Mesothelial cell of epicardium (in vitro differentiated cells): ENCODE results near the gene GGTLC2. TPM values are rescaled to one million over a fixed set of nuclear protein-coding genes. Genes with fewer than 3 reads are reported as not detected.
"Not testable (repeated sequence)": the region's sequence is repeated elsewhere in the genome, so short reads cannot be mapped to it uniquely, and the experiment has no call there.

Source experiments
- DNase-seq, 2 experiments: peaks; one replicate each; pipeline ENCODE4 v3.0.0; 2021; ENCODE audit warnings: low spot score in 2 of 2; ENCODE audit not compliant: unreplicated experiment in 2 of 2
- H3K27ac Mint-ChIP-seq: 2 replicates; pipeline ENCODE4 v1.8.0; 2021; ENCODE audit warnings: mixed read lengths
- H3K27me3 Mint-ChIP-seq: 2 replicates; pipeline ENCODE4 v1.8.0; 2021; ENCODE audit warnings: low read depth, mixed read lengths
- H3K36me3 Mint-ChIP-seq: 2 replicates; pipeline ENCODE4 v1.8.0; 2021; ENCODE audit warnings: mixed read lengths
- H3K4me1 Mint-ChIP-seq: 2 replicates; pipeline ENCODE4 v1.8.0; 2021; ENCODE audit warnings: mixed read lengths
- H3K4me3 Mint-ChIP-seq: 2 replicates; pipeline ENCODE4 v1.8.0; 2021; ENCODE audit warnings: mild to moderate bottlenecking, moderate library complexity, mixed read lengths
- H3K9me3 Mint-ChIP-seq: 2 replicates; pipeline ENCODE4 v1.8.0; 2021; ENCODE audit warnings: mixed read lengths
- total RNA-seq: library from RNA; stranded (reverse); gene quantifications from 3 replicates; pipeline ENCODE4 v1.2.1, GENCODE V29; 2021
- TF ChIP-seq, protein P1 (sequence below): fragments of 200-600 bp; sonication (generic); IDR thresholded peaks from one replicate; pipeline ENCODE4 v1.5.0; 2021; ENCODE audit warnings: antibody characterized with exemption; ENCODE audit not compliant: unreplicated experiment

GGTLC2 gene
- total RNA-seq, 1 donor from 2014 or later, result not detected

DNA sequence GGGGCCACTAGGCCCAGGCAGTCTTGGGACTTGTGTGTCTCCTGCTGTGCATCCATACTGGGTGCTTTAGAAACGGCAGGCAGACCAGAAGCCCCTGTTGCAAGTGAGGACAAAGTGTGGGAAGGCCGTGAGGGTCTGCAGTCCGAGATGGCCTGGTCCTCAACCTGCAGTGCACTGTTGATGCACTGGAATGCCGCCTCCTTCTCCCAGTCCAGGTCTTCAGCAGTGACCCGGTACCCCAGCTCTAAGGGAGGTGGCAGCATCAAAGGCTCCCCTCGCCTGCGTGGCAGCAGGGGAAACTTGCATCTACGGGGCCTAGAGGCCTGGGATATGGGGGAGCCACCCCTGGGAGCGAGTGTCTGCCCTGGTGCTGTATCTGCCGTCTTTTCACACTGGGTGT lies 2.2 kb upstream of the GGTLC2 start:
- H3K4me3 Mint-ChIP-seq, DNase-seq, H3K27me3 Mint-ChIP-seq, H3K27ac Mint-ChIP-seq, H3K4me1 Mint-ChIP-seq, H3K36me3 Mint-ChIP-seq, H3K9me3 Mint-ChIP-seq: not testable (repeated sequence)

DNA sequence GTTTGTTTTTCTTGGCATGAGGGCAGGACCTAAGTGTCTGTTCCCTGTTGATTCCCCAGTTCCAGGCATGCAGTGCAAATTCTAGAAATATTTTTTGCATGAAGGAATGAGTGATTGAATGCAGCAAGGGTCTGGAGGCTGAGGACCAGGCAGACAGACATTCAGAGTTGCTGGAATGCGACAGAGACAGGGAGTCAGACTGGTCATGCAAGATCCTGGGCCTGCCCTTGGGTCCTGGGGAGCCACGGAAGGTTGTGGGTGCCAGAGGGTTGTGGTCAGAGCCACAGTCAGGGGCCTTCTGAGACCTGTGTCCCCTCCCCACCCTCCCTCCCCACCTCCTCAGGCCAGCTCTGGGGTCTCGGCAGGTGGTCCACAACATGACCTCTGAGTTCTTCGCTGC lies 1.6 kb downstream of the GGTLC2 start:
- H3K27me3 Mint-ChIP-seq, H3K9me3 Mint-ChIP-seq, H3K36me3 Mint-ChIP-seq, DNase-seq, H3K4me3 Mint-ChIP-seq, H3K4me1 Mint-ChIP-seq, H3K27ac Mint-ChIP-seq: not testable (repeated sequence)

DNA sequence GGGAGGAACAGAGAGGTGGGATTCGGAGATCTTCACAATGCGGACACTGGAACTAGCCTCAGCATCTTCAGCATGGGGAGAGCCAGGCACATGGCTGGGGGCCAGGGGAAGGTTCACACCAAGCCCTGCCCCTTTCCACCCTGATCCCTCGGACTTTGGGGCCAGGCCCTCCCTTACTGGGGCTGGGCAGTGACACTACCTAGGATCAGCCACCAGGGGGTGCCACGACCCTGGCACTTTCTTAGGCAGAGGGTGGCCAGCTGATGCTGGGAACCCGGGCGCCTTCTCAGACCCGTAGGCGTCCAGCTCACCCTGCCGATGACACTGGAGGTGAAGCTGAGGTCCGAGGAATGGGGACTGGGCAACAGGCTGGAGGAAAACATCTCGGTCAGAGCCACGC lies 3.5 kb downstream of the GGTLC2 start:
- not testable (repeated sequence) for DNase-seq, H3K36me3 Mint-ChIP-seq, H3K4me3 Mint-ChIP-seq, H3K9me3 Mint-ChIP-seq, H3K27me3 Mint-ChIP-seq, H3K27ac Mint-ChIP-seq
- H3K4me1 Mint-ChIP-seq, result peaks cover 15% of the 10 kb centered on the region
- TF ChIP-seq, protein P1, sequence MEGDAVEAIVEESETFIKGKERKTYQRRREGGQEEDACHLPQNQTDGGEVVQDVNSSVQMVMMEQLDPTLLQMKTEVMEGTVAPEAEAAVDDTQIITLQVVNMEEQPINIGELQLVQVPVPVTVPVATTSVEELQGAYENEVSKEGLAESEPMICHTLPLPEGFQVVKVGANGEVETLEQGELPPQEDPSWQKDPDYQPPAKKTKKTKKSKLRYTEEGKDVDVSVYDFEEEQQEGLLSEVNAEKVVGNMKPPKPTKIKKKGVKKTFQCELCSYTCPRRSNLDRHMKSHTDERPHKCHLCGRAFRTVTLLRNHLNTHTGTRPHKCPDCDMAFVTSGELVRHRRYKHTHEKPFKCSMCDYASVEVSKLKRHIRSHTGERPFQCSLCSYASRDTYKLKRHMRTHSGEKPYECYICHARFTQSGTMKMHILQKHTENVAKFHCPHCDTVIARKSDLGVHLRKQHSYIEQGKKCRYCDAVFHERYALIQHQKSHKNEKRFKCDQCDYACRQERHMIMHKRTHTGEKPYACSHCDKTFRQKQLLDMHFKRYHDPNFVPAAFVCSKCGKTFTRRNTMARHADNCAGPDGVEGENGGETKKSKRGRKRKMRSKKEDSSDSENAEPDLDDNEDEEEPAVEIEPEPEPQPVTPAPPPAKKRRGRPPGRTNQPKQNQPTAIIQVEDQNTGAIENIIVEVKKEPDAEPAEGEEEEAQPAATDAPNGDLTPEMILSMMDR, result peak; percentile 60

DNA sequence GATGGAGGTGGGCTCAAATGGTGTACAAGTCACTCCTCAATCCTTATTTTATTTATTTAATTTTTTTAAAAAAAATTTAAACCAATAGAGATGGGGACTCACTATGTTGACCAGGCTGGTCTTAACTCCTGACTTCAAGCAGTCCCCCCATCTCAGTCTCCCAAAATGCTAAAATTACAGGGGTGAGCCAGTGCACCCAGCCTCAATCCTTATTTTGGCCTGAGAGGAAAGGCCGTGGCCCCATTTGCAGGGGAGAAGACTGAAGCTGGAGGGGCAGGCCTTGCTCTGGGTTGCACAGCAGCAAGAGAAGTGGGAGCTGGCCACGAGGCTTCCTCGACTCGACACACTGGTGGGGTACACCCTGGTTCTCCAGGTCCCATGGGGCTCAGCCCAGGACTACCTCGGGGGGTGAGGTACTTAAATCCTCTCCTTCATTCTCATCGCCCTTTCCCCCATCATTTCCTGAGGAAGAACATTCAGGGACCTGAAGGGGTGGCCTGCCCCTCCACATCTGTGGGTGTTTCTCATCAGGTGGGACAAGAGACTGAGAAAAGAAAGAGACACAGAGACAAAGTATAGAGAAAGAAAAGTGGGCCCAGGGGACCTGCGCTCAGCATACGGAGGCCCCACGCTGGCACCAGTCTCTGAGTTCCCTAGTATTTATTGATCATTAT lies 4.6 kb downstream of the GGTLC2 start:
- H3K4me3 Mint-ChIP-seq, H3K36me3 Mint-ChIP-seq, H3K27ac Mint-ChIP-seq, DNase-seq, H3K27me3 Mint-ChIP-seq, H3K9me3 Mint-ChIP-seq: not testable (repeated sequence)
- H3K4me1 Mint-ChIP-seq, result peaks cover 17% of the 10 kb centered on the region

DNA sequence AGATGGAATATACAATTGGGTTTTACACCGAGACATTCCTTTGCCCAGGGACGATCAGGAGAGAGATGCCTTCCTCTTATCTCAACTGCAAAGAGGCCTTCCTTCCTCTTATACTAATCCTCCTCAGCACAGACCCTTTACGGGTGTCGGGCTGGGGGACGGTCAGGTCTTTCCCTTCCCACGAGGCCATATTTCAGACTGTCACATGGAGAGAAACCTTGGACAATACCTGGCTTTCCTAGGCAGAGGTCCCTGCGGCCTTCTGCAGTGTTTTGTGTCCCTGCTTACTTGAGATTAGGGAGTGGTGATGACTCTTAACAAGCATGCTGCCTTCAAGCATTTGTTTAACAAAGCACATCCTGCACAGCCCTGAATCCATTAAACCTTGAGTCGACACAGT lies 5.3 kb downstream of the GGTLC2 start:
- peaks cover 17% of the 10 kb centered on the region for H3K4me1 Mint-ChIP-seq
- not testable (repeated sequence) for H3K27me3 Mint-ChIP-seq, H3K36me3 Mint-ChIP-seq, H3K4me3 Mint-ChIP-seq, DNase-seq, H3K27ac Mint-ChIP-seq, H3K9me3 Mint-ChIP-seq

DNA sequence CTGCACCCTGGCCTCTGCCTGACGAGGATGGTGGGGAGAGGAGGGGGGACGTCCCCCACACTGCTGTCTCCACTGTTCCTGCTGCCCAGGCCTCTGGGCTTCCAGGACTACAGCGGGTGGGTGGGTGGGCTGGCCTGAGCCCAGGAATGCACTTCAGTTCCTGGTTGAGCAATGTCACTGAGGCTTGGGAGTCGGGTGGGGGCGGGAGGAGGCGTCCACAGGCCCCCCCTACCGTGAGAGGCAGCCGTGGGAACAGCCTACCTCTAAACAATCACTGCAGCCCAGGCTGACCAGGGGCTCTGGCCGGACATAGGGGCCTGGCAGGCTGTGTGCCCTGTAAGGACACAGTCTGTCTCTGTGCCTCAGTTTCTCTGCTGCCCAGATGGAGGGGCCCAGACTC lies 6.0 kb downstream of the GGTLC2 start:
- not testable (repeated sequence) for H3K27me3 Mint-ChIP-seq

DNA sequence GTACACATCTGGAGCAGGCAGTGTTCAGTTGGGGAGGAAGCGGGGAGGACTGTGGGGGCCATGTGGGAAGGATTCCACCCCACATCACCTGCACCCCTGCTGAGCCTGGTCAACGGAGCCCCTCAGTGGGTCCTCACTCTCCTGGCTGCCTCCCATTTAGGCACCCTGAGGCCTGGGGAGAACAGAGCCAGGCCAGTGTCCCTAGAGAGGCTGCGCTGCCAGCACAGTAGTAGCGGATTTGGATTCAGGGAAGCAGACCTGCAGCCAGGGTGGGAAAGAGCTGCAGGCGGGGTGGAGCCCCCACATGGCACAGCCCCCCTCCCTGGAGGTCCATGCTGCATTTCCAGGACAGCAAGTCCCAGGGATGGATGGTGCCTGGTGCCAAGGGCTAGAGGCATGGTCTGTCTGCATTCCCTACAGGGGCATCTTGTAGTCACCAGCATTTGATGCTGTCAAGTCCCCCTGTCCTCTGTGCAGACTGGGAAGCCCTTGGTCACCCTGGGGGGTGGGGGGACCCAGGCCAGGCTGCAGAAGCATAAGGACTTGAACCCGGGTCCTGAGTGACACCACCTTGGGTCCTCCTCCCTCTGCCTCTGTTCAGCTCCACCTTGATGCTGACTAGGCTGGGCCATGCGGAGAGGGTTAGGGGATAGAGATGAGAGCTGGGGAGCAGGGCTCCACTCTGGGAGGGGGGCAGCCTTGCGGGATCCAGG lies 6.5 kb downstream of the GGTLC2 start:
- H3K4me3 Mint-ChIP-seq, H3K36me3 Mint-ChIP-seq, H3K9me3 Mint-ChIP-seq, DNase-seq, H3K27me3 Mint-ChIP-seq: not testable (repeated sequence)
- H3K27ac Mint-ChIP-seq, result peak overlapping the region; percentile 53
- peaks cover 15% of the 10 kb centered on the region for H3K4me1 Mint-ChIP-seq

More for the DNA sequence above, 6.0 kb downstream of the GGTLC2 start:
- DNase-seq, H3K9me3 Mint-ChIP-seq, H3K36me3 Mint-ChIP-seq, H3K27ac Mint-ChIP-seq, H3K4me3 Mint-ChIP-seq: not testable (repeated sequence)
- peaks cover 17% of the 10 kb centered on the region for H3K4me1 Mint-ChIP-seq

DNA sequence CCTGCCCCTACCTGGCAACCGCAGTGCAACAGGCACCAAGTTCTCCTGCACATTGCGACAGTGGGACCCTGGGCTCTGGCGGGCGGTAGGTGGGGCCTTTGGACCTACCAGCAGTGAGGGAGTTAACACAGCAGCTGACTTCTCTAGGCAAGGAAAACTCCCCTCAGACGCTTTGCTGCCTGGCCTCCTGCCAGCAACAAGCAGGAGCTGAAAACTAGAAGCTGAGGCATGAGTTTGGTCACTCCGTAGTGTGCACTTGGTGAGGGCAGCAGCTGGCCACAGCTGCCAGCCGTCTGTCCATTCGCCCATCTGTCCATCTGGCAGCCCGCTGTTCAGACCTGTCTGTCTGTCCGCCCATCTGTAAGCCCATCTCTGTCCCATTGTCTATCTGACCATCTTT lies 7.2 kb downstream of the GGTLC2 start:
- not testable (repeated sequence) for H3K27me3 Mint-ChIP-seq, H3K9me3 Mint-ChIP-seq, H3K36me3 Mint-ChIP-seq
- peak overlapping the region; percentile 62 for H3K4me3 Mint-ChIP-seq
- H3K4me1 Mint-ChIP-seq, result peaks cover 15% of the 10 kb centered on the region
- H3K27ac Mint-ChIP-seq, result peak overlapping the region; percentile 93
- DNase-seq, result peak in 1 of 2 experiments; percentile 67

DNA sequence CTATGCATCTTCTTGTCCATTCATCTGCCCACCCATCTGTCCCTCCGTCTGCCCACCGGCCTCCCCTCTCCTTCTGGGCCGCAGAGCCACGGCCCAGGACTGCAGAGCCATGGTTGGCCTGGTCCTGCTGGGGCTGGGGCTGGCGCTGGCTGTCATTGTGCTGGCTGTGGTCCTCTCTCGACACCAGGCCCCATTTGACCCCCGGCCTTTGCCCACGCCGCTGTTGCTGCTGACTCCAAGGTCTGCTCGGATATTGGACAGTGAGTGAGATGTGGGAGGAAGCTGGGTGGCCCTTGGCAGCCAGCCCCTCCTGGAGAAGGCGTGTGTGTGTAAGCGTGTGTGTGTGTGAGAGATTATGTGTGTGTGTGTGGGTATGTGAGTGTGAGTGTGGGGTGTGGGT lies 7.7 kb downstream of the GGTLC2 start:
- DNase-seq, H3K36me3 Mint-ChIP-seq, H3K27me3 Mint-ChIP-seq, H3K9me3 Mint-ChIP-seq: not testable (repeated sequence)
- Mint-ChIP-seq H3K4me3 (peak overlapping the region; percentile 62), H3K27ac (peak overlapping the region; percentile 93), H3K4me1 (peaks cover 15% of the 10 kb centered on the region)

DNA sequence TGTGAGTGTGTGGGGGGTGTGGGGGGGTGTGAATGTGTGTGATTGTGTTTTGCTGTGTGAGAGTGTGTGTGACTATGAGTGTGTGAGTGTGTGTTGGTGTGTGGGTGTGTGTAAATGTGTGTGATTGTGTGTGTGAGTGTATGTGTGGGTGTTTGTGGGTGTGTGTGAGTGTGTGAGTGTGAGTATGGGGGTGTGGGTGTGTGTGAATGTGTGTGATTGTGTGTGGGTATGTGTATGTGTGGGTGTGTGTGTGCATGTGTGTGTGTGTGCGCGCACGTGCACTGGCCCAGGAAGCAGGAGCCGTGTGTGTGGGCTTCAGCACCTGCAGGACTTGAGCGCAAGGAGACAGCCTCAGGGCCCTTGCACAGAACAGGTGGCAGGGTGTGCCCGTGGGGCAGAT lies 8.2 kb downstream of the GGTLC2 start:
- not testable (repeated sequence) for H3K4me3 Mint-ChIP-seq, H3K27me3 Mint-ChIP-seq, H3K9me3 Mint-ChIP-seq, DNase-seq, H3K36me3 Mint-ChIP-seq
- Mint-ChIP-seq H3K4me1 (peaks cover 15% of the 10 kb centered on the region), H3K27ac (peak overlapping the region; percentile 68)

DNA sequence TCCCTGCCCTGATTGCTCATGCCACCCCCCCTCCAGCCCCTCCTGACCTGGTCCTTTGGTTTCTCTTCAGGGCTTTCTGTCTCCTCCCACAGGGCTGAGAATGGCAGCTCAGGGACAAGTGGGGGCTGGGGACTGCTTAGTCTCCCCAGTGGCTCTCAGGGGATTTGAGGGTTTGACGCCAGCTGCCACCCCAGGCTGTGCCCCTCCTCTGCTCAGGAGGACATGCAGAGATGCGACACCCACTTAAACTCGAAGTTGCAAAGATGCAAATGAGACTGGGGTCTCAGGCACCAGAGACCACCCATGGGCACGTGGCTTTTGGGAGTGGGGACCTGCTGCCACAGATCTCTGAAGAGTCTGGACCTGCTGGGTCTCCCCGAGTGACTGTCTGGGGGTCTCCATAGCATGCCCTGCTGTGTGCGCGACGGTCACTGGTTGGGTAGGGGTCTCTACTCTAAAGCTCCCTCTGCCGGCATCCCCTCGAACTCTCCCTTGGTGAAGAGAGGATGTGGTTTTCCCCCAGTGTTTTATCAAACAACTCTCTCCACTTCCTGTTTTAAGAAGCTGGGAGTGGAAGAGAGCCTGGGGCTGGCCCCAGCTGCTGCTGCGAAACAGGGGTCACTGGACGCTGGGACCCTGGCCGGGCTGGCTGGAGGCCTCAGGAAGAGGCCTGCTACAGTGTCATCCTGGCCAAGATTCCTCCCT lies 9.4 kb downstream of the GGTLC2 start:
- not testable (repeated sequence) for DNase-seq, H3K27ac Mint-ChIP-seq, H3K9me3 Mint-ChIP-seq, H3K4me3 Mint-ChIP-seq, H3K36me3 Mint-ChIP-seq
- peaks cover 13% of the 10 kb centered on the region for H3K27me3 Mint-ChIP-seq
- peaks cover 15% of the 10 kb centered on the region for H3K4me1 Mint-ChIP-seq
